ENCODE measurements around the gene CFAP68.
"Not testable (repeated sequence)": the region's sequence is repeated elsewhere in the genome, so short reads cannot be mapped to it uniquely, and the experiment has no call there.

Gene CFAP68

GRCh38 chr11:111870886-111871692 lies 8.3 kb upstream of the CFAP68 start, which contains the start of gene ALG9:
Gene ALG9, minus strand, starts transcription at chr11:111871581. Its CDS starts 99 bp downstream, at chr11:111871482.
- peak; percentile 55 for FAIRE-seq

- no peak for FAIRE-seq
Observed at GRCh38 chr11:111871693-111872161, 7.6 kb upstream of the CFAP68 start.

- no peak for FAIRE-seq
Observed at GRCh38 chr11:111878385-111878848, 924 bp upstream of the CFAP68 start.

- FAIRE-seq, result no peak
Observed at GRCh38 chr11:111879637-111879960, 258 bp downstream of the CFAP68 start.

GRCh38 chr11:111882202-111882601 lies 2.9 kb downstream of the CFAP68 start:
- FAIRE-seq, result no peak

GRCh38 chr11:111885053-111885452 lies 5.7 kb downstream of the CFAP68 start:
- FAIRE-seq, result not testable (repeated sequence)

- FAIRE-seq, result peak; percentile 57
Observed at GRCh38 chr11:111886032-111886431, 6.7 kb downstream of the CFAP68 start.

GRCh38 chr11:111886844-111887243 lies 7.5 kb downstream of the CFAP68 start:
- no peak for FAIRE-seq

- no peak for FAIRE-seq
Observed at GRCh38 chr11:111905411-111905810, 26.1 kb downstream of the CFAP68 start.

GRCh38 chr11:111906680-111907079 lies 27.3 kb downstream of the CFAP68 start:
- no peak for FAIRE-seq

GRCh38 chr11:111908639-111909305 lies 29.4 kb downstream of the CFAP68 start:
- no peak for FAIRE-seq

GRCh38 chr11:111909378-111909777 lies 30.0 kb downstream of the CFAP68 start:
- FAIRE-seq, result no peak

- no peak for FAIRE-seq
Observed at GRCh38 chr11:111910676-111911562, 31.6 kb downstream of the CFAP68 start.

GRCh38 chr11:111911563-111912401 lies 32.4 kb downstream of the CFAP68 start, which contains the start of gene CRYAB:
Gene CRYAB, minus strand, starts transcription at chr11:111911770. Its CDS starts 46 bp downstream, at chr11:111911724.
- FAIRE-seq, result no peak

GRCh38 chr11:111912535-111912934 lies 33.2 kb downstream of the CFAP68 start, which contains the start of gene HSPB2:
Gene HSPB2, plus strand, starts transcription at chr11:111912734. Its CDS starts 96 bp downstream, at chr11:111912830.
- no peak for FAIRE-seq

GRCh38 chr11:111913031-111913861 lies 33.9 kb downstream of the CFAP68 start:
- no peak for FAIRE-seq

- FAIRE-seq, result no peak
Observed at GRCh38 chr11:111913997-111914396, 34.7 kb downstream of the CFAP68 start.

- no peak for FAIRE-seq
Observed at GRCh38 chr11:111916768-111917167, 37.4 kb downstream of the CFAP68 start.

- no peak for FAIRE-seq
Observed at GRCh38 chr11:111917312-111917711, 38.0 kb downstream of the CFAP68 start.

- no peak for FAIRE-seq
Observed at GRCh38 chr11:111917788-111918187, 38.4 kb downstream of the CFAP68 start.
